Measurements from ENCODE around the gene LAMTOR1.

GRCh38 chr11:72085621-72086351, 17.3 kb downstream of the LAMTOR1 start:
- no peak for TF ChIP-seq POLR2AphosphoS5 (IDR thresholded peaks at IDR 0.05; ENCODE audit: low read length)
- TF ChIP-seq POLR2A (IDR thresholded peaks at IDR 0.05; ENCODE audit: low read depth, low read length), result no peak
- TF ChIP-seq CTCF (IDR thresholded peaks at IDR 0.05 in 2 of 3, conservative IDR thresholded peaks at IDR 0.05 in 1 of 3; ENCODE audit: control insufficient read depth in 2 of 3, extremely low read depth in 1 of 3, insufficient read depth in 1 of 3, low read depth in 3 of 3, low read length in 3 of 3), result no peak
- no peak for TF ChIP-seq GABPA (IDR thresholded peaks at IDR 0.05; ENCODE audit: low read depth)
- no peak for TF ChIP-seq RFX5 (IDR thresholded peaks at IDR 0.05; ENCODE audit: low read depth, low read length)
